ENCODE data around the gene UFSP2.

The UFSP2 gene

DNA sequence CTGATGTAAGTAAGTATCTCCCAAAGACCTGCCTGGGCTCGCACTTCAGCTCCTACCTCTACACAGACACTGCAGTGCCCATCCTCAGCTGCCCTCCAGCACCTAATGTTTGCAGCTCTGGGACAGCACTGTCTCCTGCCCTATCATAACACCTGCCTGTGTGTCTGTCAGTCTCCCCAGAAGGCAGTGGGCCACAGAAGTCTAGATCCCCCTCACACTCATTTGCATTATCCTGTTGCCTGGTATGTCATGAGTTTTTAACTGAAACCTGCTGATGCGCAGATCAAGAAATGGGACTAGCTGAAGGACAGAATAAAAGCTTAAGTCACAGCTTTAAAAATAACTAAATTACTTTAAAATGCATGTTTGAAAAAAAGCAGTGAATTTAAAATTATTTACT is 73.0 kb downstream of the UFSP2 start:
- DNase-seq (ENCODE audit: low read depth, low spot score): no peak

DNA sequence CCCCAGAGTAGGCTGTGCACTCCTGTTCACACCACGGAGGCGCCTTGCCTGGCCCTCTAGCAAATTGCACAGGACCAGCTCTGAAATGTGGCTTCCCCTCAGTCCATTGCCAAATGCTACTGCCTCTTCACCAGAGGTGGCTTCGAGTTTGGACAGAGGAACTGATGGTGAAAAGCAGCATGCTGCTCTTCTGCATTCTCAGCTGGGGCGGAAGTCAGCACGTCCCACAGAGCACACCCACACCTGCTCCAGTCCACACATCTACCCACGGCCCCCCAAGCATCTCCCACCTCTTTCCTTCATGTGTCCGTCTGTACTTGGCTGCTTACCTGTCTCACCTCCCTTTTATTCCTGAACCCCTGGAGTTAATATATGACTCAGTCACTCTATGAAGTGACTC is 73.6 kb downstream of the UFSP2 start:
- DNase-seq (ENCODE audit: low read depth, low spot score): no peak

DNA sequence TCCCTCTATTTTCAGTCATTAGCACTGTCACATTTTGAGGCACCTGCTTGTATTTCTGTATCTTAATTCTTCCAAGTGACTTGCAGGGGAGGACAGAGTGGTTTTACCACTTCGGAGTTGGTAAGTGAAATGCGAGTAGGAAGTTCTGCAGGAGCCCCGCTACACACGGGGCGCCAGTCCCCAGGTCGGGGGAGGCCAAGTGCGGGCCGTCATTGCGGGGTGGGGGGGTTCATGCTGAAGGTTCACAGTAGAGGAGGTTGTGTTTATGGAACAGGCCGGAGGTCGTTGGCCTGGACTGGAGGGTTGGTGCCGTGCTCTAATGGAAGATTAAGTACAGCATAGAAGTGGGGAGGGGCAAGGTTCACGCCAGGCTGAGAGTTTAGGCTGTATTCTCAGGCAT is 74.1 kb downstream of the UFSP2 start:
- no peak for DNase-seq (ENCODE audit: low read depth, low spot score)
